Epithelial cell of prostate (primary cell): ENCODE measurements around the gene TMED8.
A peak's percentile ranks its signal among the peaks of the same experiment; 100 is the strongest.

ENCODE experiments used
- DNase-seq: peaks from one replicate; pipeline ENCODE4 v3.0.0-alpha.2; 2011; ENCODE audit warnings: low read depth, low spot score
- H3K27ac ChIP-seq: fragments of 450-650 bp; 2 replicates; pipeline ENCODE4 v1.5.1; 2017; ENCODE audit warnings: mild to moderate bottlenecking

Gene TMED8

GRCh38 chr14:77303417-77304156, 73.3 kb downstream of the TMED8 start:
- peak; percentile 96 for DNase-seq
- H3K27ac ChIP-seq: peak overlapping the region; percentile 77

- peak overlapping the region; percentile 77 for H3K27ac ChIP-seq
- peak; percentile 86 for DNase-seq
Measured at GRCh38 chr14:77302926-77303325, 74.0 kb downstream of the TMED8 start.

DNA sequence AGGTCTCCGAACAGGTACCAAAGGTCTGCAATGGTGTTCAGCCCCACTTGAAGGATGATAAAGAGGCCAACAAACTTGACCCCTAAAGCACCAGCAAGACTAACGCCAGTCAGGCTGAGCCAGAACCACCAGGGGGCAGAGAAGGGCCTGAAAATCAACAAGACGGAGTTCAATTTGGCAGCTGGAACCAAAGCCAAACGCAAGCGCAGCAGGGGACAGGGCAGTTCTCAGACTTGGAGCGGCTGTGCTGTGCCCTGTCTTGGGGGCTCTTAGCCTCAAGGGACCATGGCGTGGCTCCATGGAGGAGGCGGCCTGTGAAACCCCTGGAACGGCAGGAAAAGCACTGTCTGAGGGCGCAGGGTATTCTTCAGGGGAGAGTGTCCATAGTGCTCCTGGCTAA, 75.8 kb downstream of the TMED8 start:
- H3K27ac ChIP-seq: no peak overlapping the region
- peak; percentile 36 for DNase-seq

GRCh38 chr14:77299771-77300170, 77.1 kb downstream of the TMED8 start:
- no peak overlapping the region for H3K27ac ChIP-seq
- DNase-seq: no peak

GRCh38 chr14:77296906-77297305, 80.0 kb downstream of the TMED8 start:
- no peak for DNase-seq

GRCh38 chr14:77296155-77296554, 80.7 kb downstream of the TMED8 start:
- H3K27ac ChIP-seq: no peak overlapping the region
- no peak for DNase-seq

More at GRCh38 chr14:77296906-77297305, 80.0 kb downstream of the TMED8 start:
- no peak overlapping the region for H3K27ac ChIP-seq

- no peak overlapping the region for H3K27ac ChIP-seq
- no peak for DNase-seq
Measured at GRCh38 chr14:77290705-77291104, 86.2 kb downstream of the TMED8 start.

DNA sequence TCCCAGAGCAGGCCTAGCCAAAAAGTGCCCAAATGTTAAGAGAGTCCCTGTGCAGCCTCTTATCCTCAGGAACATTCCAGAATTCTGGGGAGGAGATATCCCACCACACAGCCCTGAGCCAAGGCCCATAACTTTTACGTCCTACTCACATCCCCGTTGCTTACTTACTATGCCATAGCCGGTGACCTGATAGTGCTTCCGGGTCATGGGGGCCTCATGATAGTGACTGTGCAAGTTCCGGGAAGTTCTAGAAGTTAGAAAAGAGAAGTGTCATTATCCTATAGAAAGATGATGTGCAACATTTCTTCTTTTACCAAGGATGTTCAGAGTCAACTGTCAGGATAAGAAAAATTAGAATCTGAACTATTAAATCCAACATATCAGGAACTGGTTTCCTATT, 90.3 kb downstream of the TMED8 start:
- no peak overlapping the region for H3K27ac ChIP-seq
- no peak for DNase-seq
